ENCODE measurements around the gene STAT5A.
"Not testable (repeated sequence)": the region's sequence is repeated elsewhere in the genome, so short reads cannot be mapped to it uniquely, and the experiment has no call there.

The STAT5A gene

GRCh38 chr17:42252597-42253550 is 35.4 kb upstream of the STAT5A start:
- Histone ChIP-seq H3K9ac (ENCODE audit: low read depth, low read length) (no peak overlapping the region), H3K4me1 (ENCODE audit: insufficient read depth, low read length) (peaks cover 4% of the 10 kb centered on the region; the same call in 1 of the 2 replicates)

GRCh38 chr17:42253578-42253977 is 34.7 kb upstream of the STAT5A start:
- Histone ChIP-seq H3K4me1 (ENCODE audit: insufficient read depth, low read length) (peaks cover 4% of the 10 kb centered on the region; the same call in 1 of the 2 replicates), H3K9ac (ENCODE audit: low read depth, low read length) (no peak overlapping the region), H3K9me3 (ENCODE audit: control insufficient read depth, insufficient read depth, low read length) (no peaks in the 10 kb centered on the region; the same call in 1 of the 2 replicates), H3K36me3 (ENCODE audit: insufficient read depth, low read length) (no peaks in the 10 kb centered on the region)

More at GRCh38 chr17:42252597-42253550, 35.4 kb upstream of the STAT5A start:
- Histone ChIP-seq H3K36me3 (ENCODE audit: insufficient read depth, low read length) (no peaks in the 10 kb centered on the region), H3K9me3 (ENCODE audit: control insufficient read depth, insufficient read depth, low read length) (no peaks in the 10 kb centered on the region; the same call in 1 of the 2 replicates)

DNA sequence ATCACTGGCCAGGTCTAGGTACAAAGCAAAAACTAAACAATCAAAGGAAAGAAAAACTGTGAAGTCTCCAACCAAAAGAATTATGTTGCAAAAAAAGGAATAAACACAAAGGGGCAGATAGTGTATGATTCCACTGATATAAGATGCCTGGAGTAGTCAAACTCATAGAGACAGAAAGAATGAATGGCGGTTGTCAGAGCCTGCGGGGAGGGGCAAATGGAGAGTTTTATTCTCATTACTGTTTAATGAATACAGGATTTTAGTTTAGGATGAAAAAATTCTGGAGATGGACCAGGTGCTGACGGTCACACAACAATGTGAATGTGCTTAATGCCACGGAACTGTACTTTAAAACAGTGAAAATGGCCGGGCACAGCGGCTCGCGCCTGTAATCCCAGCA is 32.9 kb upstream of the STAT5A start:
- no peaks in the 10 kb centered on the region; the same call in 1 of the 2 replicates for H3K4me1 ChIP-seq (ENCODE audit: insufficient read depth, low read length)

DNA sequence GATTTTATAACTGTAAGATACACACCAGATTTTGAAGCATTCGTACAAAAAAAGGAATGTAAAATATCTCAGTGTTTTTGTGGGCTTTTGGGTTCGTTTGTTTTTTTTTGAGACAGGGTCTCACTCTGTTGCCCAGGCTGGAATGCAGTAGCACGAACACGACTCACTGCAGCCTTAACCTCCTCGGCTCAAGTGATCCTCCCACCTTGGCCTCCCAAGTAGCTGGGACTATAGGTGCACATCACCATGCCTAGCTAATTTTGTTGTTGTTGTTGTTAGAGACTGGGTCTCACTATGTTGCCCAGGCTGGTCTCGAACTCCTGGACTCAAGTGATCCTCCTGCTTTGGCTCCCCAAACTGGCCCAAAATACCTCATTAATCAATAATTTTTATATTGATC is 28.0 kb upstream of the STAT5A start:
- H3K9me3 ChIP-seq (ENCODE audit: control insufficient read depth, insufficient read depth, low read length), result no peaks in the 10 kb centered on the region
- H3K9ac ChIP-seq (ENCODE audit: low read depth, low read length), result no peak overlapping the region
- no peaks in the 10 kb centered on the region for H3K36me3 ChIP-seq (ENCODE audit: insufficient read depth, low read length)
- no peaks in the 10 kb centered on the region for H3K4me1 ChIP-seq (ENCODE audit: insufficient read depth, low read length)

More for the DNA sequence above, 32.9 kb upstream of the STAT5A start:
- Histone ChIP-seq H3K36me3 (ENCODE audit: insufficient read depth, low read length) (no peaks in the 10 kb centered on the region), H3K9me3 (ENCODE audit: control insufficient read depth, insufficient read depth, low read length) (no peaks in the 10 kb centered on the region; the same call in 1 of the 2 replicates), H3K9ac (ENCODE audit: low read depth, low read length) (no peak overlapping the region)

DNA sequence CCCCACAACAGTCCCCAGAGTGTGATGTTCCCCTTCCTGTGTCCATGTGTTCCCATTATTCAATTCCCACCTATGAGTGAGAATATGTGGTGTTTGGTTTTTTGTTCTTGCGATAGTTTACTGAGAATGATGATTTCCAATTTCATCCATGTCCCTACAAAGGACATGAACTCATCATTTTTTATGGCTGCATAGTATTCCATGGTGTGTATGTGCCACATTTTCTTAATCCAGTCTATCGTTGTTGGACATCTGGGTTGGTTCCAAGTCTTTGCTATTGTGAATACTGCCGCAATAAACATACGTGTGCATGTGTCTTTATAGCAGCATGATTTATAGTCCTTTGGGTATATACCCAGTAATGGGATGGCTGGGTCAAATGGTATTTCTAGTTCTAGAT is 23.9 kb upstream of the STAT5A start:
- not testable (repeated sequence) for H3K9ac ChIP-seq (ENCODE audit: low read depth, low read length); H3K36me3 ChIP-seq (ENCODE audit: insufficient read depth, low read length); H3K9me3 ChIP-seq (ENCODE audit: control insufficient read depth, insufficient read depth, low read length); H3K4me1 ChIP-seq (ENCODE audit: insufficient read depth, low read length)

DNA sequence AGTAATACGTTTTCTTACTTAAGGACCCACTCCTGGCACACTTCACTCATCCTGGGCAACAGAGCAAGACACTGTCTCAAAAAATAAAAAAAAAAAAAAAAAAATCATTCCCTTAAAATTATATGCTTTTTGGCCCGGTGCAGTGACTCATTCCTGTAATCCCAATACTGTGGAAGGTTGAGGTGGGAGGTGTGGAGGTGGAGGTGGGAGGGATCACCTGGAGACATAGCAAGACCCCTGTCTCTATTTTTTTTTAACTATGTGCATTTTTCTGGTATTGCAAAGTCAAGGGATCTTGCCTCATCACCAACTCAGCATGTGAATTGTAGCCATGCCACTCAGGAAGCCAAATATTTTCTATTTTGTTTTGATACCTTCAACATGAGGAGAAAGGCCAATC is 21.8 kb upstream of the STAT5A start:
- Histone ChIP-seq H3K4me1 (ENCODE audit: insufficient read depth, low read length) (no peaks in the 10 kb centered on the region), H3K9me3 (ENCODE audit: control insufficient read depth, insufficient read depth, low read length) (no peaks in the 10 kb centered on the region), H3K9ac (ENCODE audit: low read depth, low read length) (no peak overlapping the region), H3K36me3 (ENCODE audit: insufficient read depth, low read length) (no peaks in the 10 kb centered on the region)

DNA sequence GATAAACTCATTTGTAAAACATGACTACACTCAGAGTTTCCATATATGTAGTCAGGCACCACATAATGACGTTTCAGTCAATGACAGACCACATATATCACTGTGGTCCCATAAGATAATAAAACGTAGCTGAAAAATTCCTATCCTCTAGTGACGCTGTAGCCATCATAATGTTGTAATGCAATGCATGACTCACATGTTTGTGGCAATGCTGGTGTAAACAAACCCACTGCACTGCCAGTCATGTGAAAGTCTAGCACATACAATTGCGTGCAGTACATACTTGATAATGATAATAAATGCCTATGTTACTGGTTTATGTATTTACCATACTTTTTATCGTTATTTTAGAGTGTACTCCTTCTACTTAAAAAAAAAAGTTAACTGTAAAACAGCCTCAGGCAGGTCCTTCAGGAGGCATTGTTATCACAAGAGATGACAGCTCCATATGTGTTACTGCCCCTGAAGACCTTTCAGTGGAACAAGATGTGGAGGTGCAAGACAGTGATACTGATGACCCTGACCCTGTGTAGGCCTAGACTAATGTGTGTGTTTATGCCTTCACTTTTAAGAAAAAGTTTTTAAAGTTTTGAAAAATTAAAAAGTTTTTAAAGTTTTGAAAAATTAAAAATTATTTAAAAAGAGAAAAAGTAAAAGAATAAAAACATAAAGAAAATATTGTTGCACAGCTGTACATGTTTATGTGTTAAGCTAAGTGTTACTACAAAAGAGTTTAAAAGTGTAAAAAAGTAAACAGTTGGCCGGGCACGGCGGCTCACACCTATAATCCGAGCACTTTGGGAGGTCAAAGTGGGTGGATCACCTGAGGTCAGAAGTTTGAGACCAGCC is 21.2 kb upstream of the STAT5A start:
- no peaks in the 10 kb centered on the region for H3K36me3 ChIP-seq (ENCODE audit: insufficient read depth, low read length)
- no peaks in the 10 kb centered on the region for H3K9me3 ChIP-seq (ENCODE audit: control insufficient read depth, insufficient read depth, low read length)
- no peak overlapping the region for H3K9ac ChIP-seq (ENCODE audit: low read depth, low read length)
- peaks cover 4% of the 10 kb centered on the region for H3K4me1 ChIP-seq (ENCODE audit: insufficient read depth, low read length)

- Histone ChIP-seq H3K9me3 (ENCODE audit: control insufficient read depth, insufficient read depth, low read length) (no peaks in the 10 kb centered on the region), H3K4me1 (ENCODE audit: insufficient read depth, low read length) (peaks cover 12% of the 10 kb centered on the region), H3K9ac (ENCODE audit: low read depth, low read length) (no peak overlapping the region), H3K36me3 (ENCODE audit: insufficient read depth, low read length) (no peaks in the 10 kb centered on the region)
Measured at GRCh38 chr17:42268236-42268635, 20.1 kb upstream of the STAT5A start.

GRCh38 chr17:42270170-42270535 is 18.1 kb upstream of the STAT5A start:
- H3K36me3 ChIP-seq (ENCODE audit: insufficient read depth, low read length), result no peaks in the 10 kb centered on the region
- H3K9ac ChIP-seq (ENCODE audit: low read depth, low read length), result no peak overlapping the region
- no peaks in the 10 kb centered on the region for H3K9me3 ChIP-seq (ENCODE audit: control insufficient read depth, insufficient read depth, low read length)
- peaks cover 25% of the 10 kb centered on the region for H3K4me1 ChIP-seq (ENCODE audit: insufficient read depth, low read length)

- peaks cover 25% of the 10 kb centered on the region for H3K4me1 ChIP-seq (ENCODE audit: insufficient read depth, low read length)
- H3K36me3 ChIP-seq (ENCODE audit: insufficient read depth, low read length), result no peaks in the 10 kb centered on the region
- no peak overlapping the region for H3K9ac ChIP-seq (ENCODE audit: low read depth, low read length)
- H3K9me3 ChIP-seq (ENCODE audit: control insufficient read depth, insufficient read depth, low read length), result no peaks in the 10 kb centered on the region
Measured at GRCh38 chr17:42270596-42270995, 17.7 kb upstream of the STAT5A start.

- peaks cover 25% of the 10 kb centered on the region for H3K4me1 ChIP-seq (ENCODE audit: insufficient read depth, low read length)
- no peaks in the 10 kb centered on the region for H3K36me3 ChIP-seq (ENCODE audit: insufficient read depth, low read length)
- H3K9ac ChIP-seq (ENCODE audit: low read depth, low read length), result no peak overlapping the region
Measured at GRCh38 chr17:42271006-42271778, 17.1 kb upstream of the STAT5A start.

DNA sequence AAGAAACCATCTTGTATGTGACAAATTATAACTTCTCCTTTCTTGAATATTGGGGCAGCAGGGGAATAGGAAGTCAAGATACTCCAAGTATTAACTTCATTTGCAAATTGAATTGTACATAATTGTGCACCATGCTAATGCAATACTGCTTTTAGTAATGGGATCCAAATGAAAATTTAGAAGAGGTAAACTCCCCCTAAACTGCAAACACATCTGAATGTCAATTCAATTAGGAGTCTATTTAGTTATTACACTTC is 16.6 kb upstream of the STAT5A start:
- Histone ChIP-seq H3K9ac (ENCODE audit: low read depth, low read length) (no peak overlapping the region), H3K9me3 (ENCODE audit: control insufficient read depth, insufficient read depth, low read length) (no peaks in the 10 kb centered on the region), H3K36me3 (ENCODE audit: insufficient read depth, low read length) (no peaks in the 10 kb centered on the region), H3K4me1 (ENCODE audit: insufficient read depth, low read length) (peaks cover 25% of the 10 kb centered on the region)

More at GRCh38 chr17:42271006-42271778, 17.1 kb upstream of the STAT5A start:
- no peaks in the 10 kb centered on the region for H3K9me3 ChIP-seq (ENCODE audit: control insufficient read depth, insufficient read depth, low read length)

GRCh38 chr17:42272162-42272907 is 16.0 kb upstream of the STAT5A start:
- Histone ChIP-seq H3K4me1 (ENCODE audit: insufficient read depth, low read length) (peaks cover 25% of the 10 kb centered on the region), H3K36me3 (ENCODE audit: insufficient read depth, low read length) (no peaks in the 10 kb centered on the region), H3K9ac (ENCODE audit: low read depth, low read length) (no peak overlapping the region), H3K9me3 (ENCODE audit: control insufficient read depth, insufficient read depth, low read length) (no peaks in the 10 kb centered on the region)
